Fibroblast of lung (primary cell): ENCODE measurements around the gene LHFPL2. TPM values are rescaled to one million over a fixed set of nuclear protein-coding genes. Genes with fewer than 3 reads are reported as not detected.

Experiments used
- DNase-seq, 2 donors: peaks; one replicate each; pipeline versions ENCODE4 v3.0.0 to v3.0.0-alpha.2; 2010; ENCODE audit warnings: low read depth in 2 of 2
- H2AFZ ChIP-seq: 2 replicates; pipeline ENCODE4 v1.5.1; 2012; ENCODE audit warnings: low read length, control low read depth, inconsistent platforms
- H3K27ac ChIP-seq: 2 replicates; pipeline ENCODE4 v1.5.1; 2011; ENCODE audit warnings: low read length, control low read depth; ENCODE audit not compliant: insufficient read depth
- H3K27me3 ChIP-seq: 2 replicates; pipeline ENCODE4 v1.5.1; 2011; ENCODE audit warnings: mild to moderate bottlenecking, low read length; ENCODE audit not compliant: control insufficient read depth, insufficient read depth
- H3K36me3 ChIP-seq: 2 replicates; pipeline ENCODE4 v1.5.1; 2011; ENCODE audit warnings: low read length; ENCODE audit not compliant: control insufficient read depth, insufficient read depth
- H3K4me1 ChIP-seq: 2 replicates; pipeline ENCODE4 v1.5.1; 2011; ENCODE audit warnings: low read length; ENCODE audit not compliant: control insufficient read depth, insufficient read depth; ENCODE audit errors: extremely low read depth
- H3K4me2 ChIP-seq: 2 replicates; pipeline ENCODE4 v1.5.1; 2011; ENCODE audit warnings: low read length, control low read depth; ENCODE audit not compliant: insufficient read depth; ENCODE audit errors: extremely low read depth
- H3K4me3 ChIP-seq, 4 experiments: fragments of 200-600 bp in 1 of 4; sonication (generic) in 1 of 4; replicated peaks in 1 of 4; 2 replicates each; pipeline ENCODE4 v1.5.1; 2011 to 2016; ENCODE audit warnings: low read length in 4 of 4, low read depth in 3 of 4, mild to moderate bottlenecking in 3 of 4, control low read depth in 2 of 4, inconsistent platforms in 1 of 4, mixed read lengths in 1 of 4; ENCODE audit not compliant: insufficient read depth in 1 of 4; ENCODE audit errors: control extremely low read depth in 1 of 4
- H3K79me2 ChIP-seq: 2 replicates; pipeline ENCODE4 v1.5.1; 2012; ENCODE audit warnings: mild to moderate bottlenecking, low read length, inconsistent platforms; ENCODE audit not compliant: control insufficient read depth, insufficient read depth
- H3K9ac ChIP-seq: 2 replicates; pipeline ENCODE4 v1.5.1; 2011; ENCODE audit warnings: mild to moderate bottlenecking, low read length, control low read depth; ENCODE audit not compliant: insufficient read depth
- H3K9me3 ChIP-seq: 2 replicates; pipeline ENCODE4 v1.5.1; 2012; ENCODE audit warnings: low read depth, low read length; ENCODE audit not compliant: control insufficient read depth, insufficient read depth
- H4K20me1 ChIP-seq: 2 replicates; pipeline ENCODE4 v1.5.1; 2011; ENCODE audit warnings: low read length; ENCODE audit not compliant: control insufficient read depth, insufficient read depth; ENCODE audit errors: extremely low read depth
- EZH2 ChIP-seq: IDR thresholded peaks from 2 replicates; pipeline ENCODE4 v1.5.1; 2012; ENCODE audit warnings: low read length, control low read depth, mild to moderate bottlenecking; ENCODE audit errors: missing control alignments
- polyA plus RNA-seq, 2 donors: library from polyadenylated mRNA; depleted of rRNA in 1 of 2; stranded (reverse) in 1 of 2; unstranded in 1 of 2; fragments of >200 nt; gene quantifications; 2 replicates each; pipeline ENCODE4 v1.2.1, GENCODE V29; 2011 to 2012; ENCODE audit warnings: missing spikeins in 1 of 2
- total RNA-seq: library from RNA; depleted of rRNA; stranded (reverse); fragments of >200 nt; gene quantifications from 2 replicates; pipeline ENCODE4 v1.2.1, GENCODE V29; 2014
- TF ChIP-seq, protein P1 (sequence below), 2 donors: IDR thresholded peaks in 1 of 2; conservative IDR thresholded peaks in 1 of 2; 1 replicate in 1 of 2; 2 replicates in 1 of 2; pipeline ENCODE4 v1.5.1; 2011 to 2012; ENCODE audit warnings: low read length in 2 of 2, control low read depth in 1 of 2, inconsistent platforms in 1 of 2, low read depth in 1 of 2, mild to moderate bottlenecking in 1 of 2

Gene LHFPL2
- total and polyA plus RNA-seq, 2 donors (not counting 1 experiment from before 2014, with no cell fraction given) = 13.7 to 51.4 TPM

DNA sequence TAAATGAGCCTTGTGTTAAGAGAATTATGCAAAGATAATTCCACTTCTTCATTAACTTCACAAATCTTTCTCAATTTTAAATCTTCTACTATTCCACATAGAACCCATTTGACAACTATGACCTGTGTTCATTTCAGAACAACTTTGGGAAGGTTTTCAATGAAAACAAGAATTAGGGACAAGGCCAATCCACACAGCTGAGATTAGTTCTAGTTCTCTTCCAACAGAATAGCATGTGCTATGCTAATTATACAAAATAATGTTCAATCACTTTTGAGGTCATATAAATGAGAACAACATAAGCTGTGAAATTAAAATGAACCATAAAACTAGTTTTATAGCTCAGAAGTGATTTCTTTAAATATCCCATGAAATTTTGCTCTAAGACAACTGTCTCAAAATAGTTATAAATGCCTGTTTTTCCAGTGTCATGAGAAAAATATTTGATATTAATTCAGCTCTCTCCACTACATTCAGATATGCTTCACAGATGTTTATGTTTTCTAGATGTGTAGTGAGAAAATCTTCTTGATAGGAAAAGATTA lies 7.2 kb upstream of the LHFPL2 start:
- no peak for TF ChIP-seq EZH2
- TF ChIP-seq, protein P1, sequence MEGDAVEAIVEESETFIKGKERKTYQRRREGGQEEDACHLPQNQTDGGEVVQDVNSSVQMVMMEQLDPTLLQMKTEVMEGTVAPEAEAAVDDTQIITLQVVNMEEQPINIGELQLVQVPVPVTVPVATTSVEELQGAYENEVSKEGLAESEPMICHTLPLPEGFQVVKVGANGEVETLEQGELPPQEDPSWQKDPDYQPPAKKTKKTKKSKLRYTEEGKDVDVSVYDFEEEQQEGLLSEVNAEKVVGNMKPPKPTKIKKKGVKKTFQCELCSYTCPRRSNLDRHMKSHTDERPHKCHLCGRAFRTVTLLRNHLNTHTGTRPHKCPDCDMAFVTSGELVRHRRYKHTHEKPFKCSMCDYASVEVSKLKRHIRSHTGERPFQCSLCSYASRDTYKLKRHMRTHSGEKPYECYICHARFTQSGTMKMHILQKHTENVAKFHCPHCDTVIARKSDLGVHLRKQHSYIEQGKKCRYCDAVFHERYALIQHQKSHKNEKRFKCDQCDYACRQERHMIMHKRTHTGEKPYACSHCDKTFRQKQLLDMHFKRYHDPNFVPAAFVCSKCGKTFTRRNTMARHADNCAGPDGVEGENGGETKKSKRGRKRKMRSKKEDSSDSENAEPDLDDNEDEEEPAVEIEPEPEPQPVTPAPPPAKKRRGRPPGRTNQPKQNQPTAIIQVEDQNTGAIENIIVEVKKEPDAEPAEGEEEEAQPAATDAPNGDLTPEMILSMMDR (conservative IDR thresholded peaks at IDR 0.05 in 1 of 2, IDR thresholded peaks at IDR 0.05 in 1 of 2; ENCODE audit: low read depth in 1 of 2, low read length in 2 of 2) = no peak
- no peak for DNase-seq
- H3K9ac ChIP-seq = no peak overlapping the region
- H3K4me1 ChIP-seq = peaks cover 2% of the 10 kb centered on the region
- no peak overlapping the region for H3K4me3 ChIP-seq
- H2AFZ ChIP-seq = no peak overlapping the region
- no peaks in the 10 kb centered on the region for H3K27me3 ChIP-seq
- no peak overlapping the region for H3K4me2 ChIP-seq
- no peaks in the 10 kb centered on the region for H3K36me3 ChIP-seq
- H3K27ac ChIP-seq = no peak overlapping the region
- no peaks in the 10 kb centered on the region for H3K79me2 ChIP-seq
- no peaks in the 10 kb centered on the region for H3K9me3 ChIP-seq
- no peaks in the 10 kb centered on the region for H4K20me1 ChIP-seq

DNA sequence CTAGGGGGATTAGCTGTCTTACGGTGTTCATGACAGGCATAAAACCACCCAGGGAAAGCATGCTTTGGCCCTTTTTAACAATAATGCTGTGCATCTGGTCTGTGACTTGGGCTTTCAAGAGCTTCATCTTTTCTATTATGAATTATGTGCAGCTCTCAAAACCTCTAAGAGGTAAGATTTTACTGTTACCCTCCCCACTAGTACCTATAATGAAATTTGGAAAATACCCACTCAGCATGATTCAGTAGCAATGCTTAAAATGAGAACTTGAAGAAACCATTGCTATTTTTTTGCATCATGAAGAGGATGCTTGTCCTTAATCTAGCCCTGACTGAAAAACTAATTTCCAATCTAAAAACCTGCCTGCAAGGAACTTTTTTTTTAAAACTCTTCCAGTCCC lies 5.8 kb upstream of the LHFPL2 start:
- TF ChIP-seq EZH2 = no peak
- TF ChIP-seq, protein P1 (conservative IDR thresholded peaks at IDR 0.05 in 1 of 2, IDR thresholded peaks at IDR 0.05 in 1 of 2; ENCODE audit: low read depth in 1 of 2, low read length in 2 of 2) = no peak

DNA sequence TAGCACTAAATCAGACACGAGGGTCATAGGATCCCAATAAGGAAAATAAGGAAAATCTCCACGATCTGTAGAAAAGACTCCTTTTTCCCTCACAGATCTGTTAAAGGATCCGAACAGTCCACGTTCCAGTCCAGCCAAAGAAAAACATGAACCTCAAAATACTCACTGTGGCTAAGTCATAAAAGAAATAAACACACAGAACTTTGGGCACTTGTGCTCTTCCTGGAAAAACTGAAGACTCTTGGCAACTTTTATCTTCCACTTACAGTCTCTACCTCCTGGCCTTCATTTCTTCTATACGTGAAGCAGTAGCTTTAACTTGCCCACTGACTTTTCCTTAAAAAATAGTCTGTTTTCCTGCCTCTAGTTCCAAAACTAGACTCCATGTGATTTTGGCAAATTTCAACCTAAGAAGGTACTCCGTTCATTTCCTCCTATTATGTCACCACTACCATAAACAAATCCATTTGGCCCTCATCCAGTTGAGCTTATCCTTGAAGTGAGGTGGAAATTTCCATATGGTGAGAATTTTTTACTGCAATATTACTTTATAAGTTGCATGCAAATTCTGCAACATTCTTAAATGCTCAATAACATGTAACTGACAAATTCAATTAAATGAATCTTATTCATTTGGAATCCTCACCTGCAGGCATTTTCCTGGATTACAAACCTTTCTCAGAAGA lies 5.3 kb upstream of the LHFPL2 start:
- Histone ChIP-seq H3K4me3 (no peak overlapping the region), H3K4me2 (no peak overlapping the region), H3K9ac (no peak overlapping the region), H3K27ac (no peak overlapping the region), H3K9me3 (no peaks in the 10 kb centered on the region), H3K79me2 (no peaks in the 10 kb centered on the region), H2AFZ (no peak overlapping the region), H3K36me3 (no peaks in the 10 kb centered on the region), H3K27me3 (no peaks in the 10 kb centered on the region), H3K4me1 (peaks cover 6% of the 10 kb centered on the region), H4K20me1 (no peaks in the 10 kb centered on the region)
- TF ChIP-seq, protein P1 (conservative IDR thresholded peaks at IDR 0.05 in 1 of 2, IDR thresholded peaks at IDR 0.05 in 1 of 2; ENCODE audit: low read depth in 1 of 2, low read length in 2 of 2) = no peak
- no peak for TF ChIP-seq EZH2
- DNase-seq = peak; percentile 33 to 36

More for the DNA sequence above, 5.8 kb upstream of the LHFPL2 start:
- Histone ChIP-seq H4K20me1 (no peaks in the 10 kb centered on the region), H3K4me3 (no peak overlapping the region), H2AFZ (no peak overlapping the region), H3K27me3 (no peaks in the 10 kb centered on the region), H3K9ac (no peak overlapping the region), H3K9me3 (no peaks in the 10 kb centered on the region), H3K4me2 (no peak overlapping the region), H3K36me3 (no peaks in the 10 kb centered on the region), H3K27ac (no peak overlapping the region), H3K4me1 (peaks cover 4% of the 10 kb centered on the region), H3K79me2 (no peaks in the 10 kb centered on the region)
- no peak for DNase-seq
